KBM-7 (cell line): Measurements from ENCODE around the gene CNGA3.

Source experiments
- DNase-seq: peaks from one replicate; pipeline ENCODE4 v3.0.0-alpha.2; 2015
- in situ Hi-C: fragments of 300-500 bp; cut with MboI; formaldehyde crosslinking; loops from 2 replicates; pipeline ENCODE4 v1.14.3; 2020; ENCODE audit warnings: low sequenced_read_pairs, low pct_unique_long_range_greater_than_20kb, mixed read lengths

The CNGA3 gene

GRCh38 chr2:98372579-98372978, 26.3 kb downstream of the CNGA3 start:
- DNase-seq: no peak
- in situ Hi-C loops: no loop called here

- DNase-seq: no peak
- in situ Hi-C loops: no loop called here
These were observed 28.0 kb downstream of the CNGA3 start for GRCh38 chr2:98374286-98374685.

- no peak for DNase-seq
These were observed 28.8 kb downstream of the CNGA3 start for GRCh38 chr2:98374958-98375570.

GRCh38 chr2:98376301-98376910, 30.1 kb downstream of the CNGA3 start:
- in situ Hi-C loops: loop anchor here (25.0 kb wide), 1 partner anchor 564 kb away; no protein-coding TSS in a partner anchor
- DNase-seq: no peak

More at GRCh38 chr2:98374958-98375570, 28.8 kb downstream of the CNGA3 start:
- in situ Hi-C loops: loop anchor here (25.0 kb wide), 1 partner anchor 563 kb away; no protein-coding TSS in a partner anchor

GRCh38 chr2:98376996-98377395, 30.7 kb downstream of the CNGA3 start:
- in situ Hi-C loops: loop anchor here (25.0 kb wide), 1 partner anchor 565 kb away; no protein-coding TSS in a partner anchor
- DNase-seq: no peak

- DNase-seq: no peak
- in situ Hi-C loops: loop anchor here (25.0 kb wide), 1 partner anchor 565 kb away; no protein-coding TSS in a partner anchor
These were observed 31.3 kb downstream of the CNGA3 start for GRCh38 chr2:98377544-98377943.

GRCh38 chr2:98378196-98378595, 31.9 kb downstream of the CNGA3 start:
- DNase-seq: no peak
- in situ Hi-C loops: loop anchor here (25.0 kb wide), 1 partner anchor 566 kb away; no protein-coding TSS in a partner anchor

GRCh38 chr2:98378901-98379300, 32.6 kb downstream of the CNGA3 start:
- peak; percentile 57 for DNase-seq

GRCh38 chr2:98379311-98380202, 33.3 kb downstream of the CNGA3 start:
- DNase-seq: no peak
- in situ Hi-C loops: loop anchor here (25.0 kb wide), 1 partner anchor 567 kb away; no protein-coding TSS in a partner anchor

More at GRCh38 chr2:98378901-98379300, 32.6 kb downstream of the CNGA3 start:
- in situ Hi-C loops: loop anchor here (25.0 kb wide), 1 partner anchor 567 kb away; no protein-coding TSS in a partner anchor

GRCh38 chr2:98380203-98380535, 33.9 kb downstream of the CNGA3 start:
- in situ Hi-C loops: loop anchor here (25.0 kb wide), 1 partner anchor 568 kb away; no protein-coding TSS in a partner anchor
- no peak for DNase-seq

GRCh38 chr2:98381494-98381893, 35.2 kb downstream of the CNGA3 start:
- in situ Hi-C loops: loop anchor here (25.0 kb wide), 1 partner anchor 569 kb away; no protein-coding TSS in a partner anchor
- no peak for DNase-seq

GRCh38 chr2:98382086-98382485, 35.8 kb downstream of the CNGA3 start:
- in situ Hi-C loops: loop anchor here (25.0 kb wide), 1 partner anchor 570 kb away; no protein-coding TSS in a partner anchor
- no peak for DNase-seq

- in situ Hi-C loops: loop anchor here (25.0 kb wide), 1 partner anchor 570 kb away; no protein-coding TSS in a partner anchor
- no peak for DNase-seq
These were observed 36.5 kb downstream of the CNGA3 start for GRCh38 chr2:98382739-98383138.

GRCh38 chr2:98383166-98383565, 36.9 kb downstream of the CNGA3 start:
- no peak for DNase-seq
- in situ Hi-C loops: loop anchor here (25.0 kb wide), 1 partner anchor 571 kb away; no protein-coding TSS in a partner anchor

GRCh38 chr2:98385050-98385699, 38.9 kb downstream of the CNGA3 start:
- peak; percentile 76 for DNase-seq
- in situ Hi-C loops: loop anchor here (25.0 kb wide), 1 partner anchor 573 kb away; no protein-coding TSS in a partner anchor

- no peak for DNase-seq
- in situ Hi-C loops: loop anchor here (25.0 kb wide), 1 partner anchor 575 kb away; no protein-coding TSS in a partner anchor
These were observed 41.2 kb downstream of the CNGA3 start for GRCh38 chr2:98387478-98387877.

- in situ Hi-C loops: loop anchor here (25.0 kb wide), 1 partner anchor 576 kb away; no protein-coding TSS in a partner anchor
- DNase-seq: no peak
These were observed 41.8 kb downstream of the CNGA3 start for GRCh38 chr2:98388081-98388480.

GRCh38 chr2:98388601-98389250, 42.5 kb downstream of the CNGA3 start:
- in situ Hi-C loops: loop anchor here (25.0 kb wide), 1 partner anchor 576 kb away; no protein-coding TSS in a partner anchor
- no peak for DNase-seq
